BJ (cell line): ENCODE measurements around the gene TOPBP1. TPM values are rescaled to one million over a fixed set of nuclear protein-coding genes. Genes with fewer than 3 reads are reported as not detected.
A peak's percentile ranks its signal among the peaks of the same experiment; 100 is the strongest.

Experiments
- CTCF ChIA-PET: fragments of 350-600 bp; formaldehyde crosslinking; extraction: SDS; loops from one replicate; lab custom pipeline; 2021; ENCODE audit warnings: antibody characterized with exemption, inconsistent platforms; lab: Yijun Ruan, JAX
- POLR2A ChIA-PET: fragments of 300-600 bp; sonication (Branson Sonifier 250); formaldehyde crosslinking; extraction: SDS; loops from one replicate; lab custom pipeline; 2021; ENCODE audit warnings: antibody characterized with exemption; lab: Charles Lee
- DNase-seq: peaks from one replicate; pipeline ENCODE4 v3.0.0-alpha.2; 2011; ENCODE audit warnings: low read depth
- H3K27me3 ChIP-seq: 2 replicates; pipeline ENCODE4 v1.6.0; 2011; ENCODE audit warnings: low read length; ENCODE audit not compliant: control insufficient read depth, insufficient read depth
- H3K36me3 ChIP-seq: 2 replicates; pipeline ENCODE4 v1.5.1; 2011; ENCODE audit warnings: low read length; ENCODE audit not compliant: control insufficient read depth, insufficient read depth
- H3K4me3 ChIP-seq: 2 replicates; pipeline ENCODE4 v1.5.1; 2011; ENCODE audit warnings: low read depth, mild to moderate bottlenecking, control low read depth, low read length
- polyA plus RNA-seq: library from polyadenylated mRNA; depleted of rRNA; stranded (reverse); fragments of >200 nt; gene quantifications from 2 replicates; pipeline ENCODE4 v1.2.3, GENCODE V29; 2011
- TF ChIP-seq, protein P1 (sequence below): IDR thresholded peaks from 2 replicates; pipeline ENCODE4 v1.5.1; 2011; ENCODE audit warnings: low read depth, mild to moderate bottlenecking, control low read depth, inconsistent platforms, low read length, moderate library complexity; ENCODE audit not compliant: insufficient read depth

Gene TOPBP1
- polyA plus RNA-seq, 1 experiment = 18.9 TPM

DNA sequence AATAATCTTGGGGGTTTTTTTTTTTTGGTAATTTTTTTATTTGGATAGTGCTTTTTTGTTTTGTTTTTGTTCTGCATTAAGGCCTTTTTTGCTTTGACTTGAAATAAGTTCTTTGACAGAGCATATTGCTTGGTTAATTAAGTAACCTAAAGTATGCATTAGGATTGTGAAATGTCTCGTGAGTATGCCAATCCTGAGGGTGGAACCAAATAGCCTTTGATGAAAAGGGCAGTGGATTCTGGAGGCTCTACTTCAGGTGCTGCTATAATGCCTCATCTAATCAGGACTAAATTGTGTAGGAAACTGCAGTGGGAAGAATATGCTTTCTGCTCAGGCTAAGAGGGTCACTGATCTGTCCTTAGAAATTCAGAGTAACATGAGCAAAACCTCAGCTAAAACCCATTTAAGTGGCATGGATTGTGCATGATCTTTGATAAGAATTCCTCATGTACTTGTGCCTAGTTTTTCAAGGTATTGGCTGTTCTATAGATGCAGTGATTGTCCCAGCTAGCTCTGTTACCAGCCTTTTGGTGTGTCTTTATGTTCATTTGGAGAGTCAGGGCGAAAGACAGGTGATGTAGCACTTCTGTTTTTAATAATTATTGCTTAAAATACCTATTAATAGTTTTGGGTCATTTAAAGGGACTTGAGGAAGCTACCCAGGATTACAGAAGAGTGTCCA is 72.8 kb downstream of the TOPBP1 start:
- CTCF ChIA-PET = no interaction called here
- POLR2A ChIA-PET = no interaction called here
- no peak overlapping the region for H3K4me3 ChIP-seq
- TF ChIP-seq, protein P1, sequence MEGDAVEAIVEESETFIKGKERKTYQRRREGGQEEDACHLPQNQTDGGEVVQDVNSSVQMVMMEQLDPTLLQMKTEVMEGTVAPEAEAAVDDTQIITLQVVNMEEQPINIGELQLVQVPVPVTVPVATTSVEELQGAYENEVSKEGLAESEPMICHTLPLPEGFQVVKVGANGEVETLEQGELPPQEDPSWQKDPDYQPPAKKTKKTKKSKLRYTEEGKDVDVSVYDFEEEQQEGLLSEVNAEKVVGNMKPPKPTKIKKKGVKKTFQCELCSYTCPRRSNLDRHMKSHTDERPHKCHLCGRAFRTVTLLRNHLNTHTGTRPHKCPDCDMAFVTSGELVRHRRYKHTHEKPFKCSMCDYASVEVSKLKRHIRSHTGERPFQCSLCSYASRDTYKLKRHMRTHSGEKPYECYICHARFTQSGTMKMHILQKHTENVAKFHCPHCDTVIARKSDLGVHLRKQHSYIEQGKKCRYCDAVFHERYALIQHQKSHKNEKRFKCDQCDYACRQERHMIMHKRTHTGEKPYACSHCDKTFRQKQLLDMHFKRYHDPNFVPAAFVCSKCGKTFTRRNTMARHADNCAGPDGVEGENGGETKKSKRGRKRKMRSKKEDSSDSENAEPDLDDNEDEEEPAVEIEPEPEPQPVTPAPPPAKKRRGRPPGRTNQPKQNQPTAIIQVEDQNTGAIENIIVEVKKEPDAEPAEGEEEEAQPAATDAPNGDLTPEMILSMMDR = no peak
- no peaks in the 10 kb centered on the region for H3K27me3 ChIP-seq
- DNase-seq = no peak
- H3K36me3 ChIP-seq = peaks cover 9% of the 10 kb centered on the region

DNA sequence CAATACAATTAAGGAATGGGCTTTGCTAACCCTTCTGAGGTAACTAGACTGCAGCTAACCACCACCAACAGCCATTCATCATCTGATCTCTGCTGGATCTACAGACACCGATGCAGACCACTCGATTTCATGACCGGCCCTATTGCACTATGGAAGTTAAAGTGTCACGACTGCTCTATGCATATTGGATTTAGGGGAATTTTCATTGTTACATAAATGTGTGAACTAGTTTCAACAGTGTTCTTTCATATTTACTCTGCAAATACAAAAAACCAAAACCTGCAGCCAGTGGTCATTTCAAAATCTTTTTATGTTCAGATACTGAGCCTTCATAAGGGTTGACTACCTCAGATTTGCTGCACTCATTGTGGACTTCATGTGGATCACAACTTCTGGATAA is 73.7 kb downstream of the TOPBP1 start:
- no peak for DNase-seq
- POLR2A ChIA-PET = interaction anchor here (0.6 kb wide), 2 partner anchors 9 to 94 kb away, joined by 3 read pairs; no protein-coding TSS in a partner anchor
- TF ChIP-seq, protein P1 = no peak
- H3K27me3 ChIP-seq = no peaks in the 10 kb centered on the region
- CTCF ChIA-PET = interaction anchor here (0.6 to 1.2 kb wide), 4 partner anchors 9 to 131 kb away, joined by 3 to 5 read pairs (median 3); no protein-coding TSS in a partner anchor
- peaks cover 12% of the 10 kb centered on the region for H3K36me3 ChIP-seq
- H3K4me3 ChIP-seq = no peak overlapping the region

DNA sequence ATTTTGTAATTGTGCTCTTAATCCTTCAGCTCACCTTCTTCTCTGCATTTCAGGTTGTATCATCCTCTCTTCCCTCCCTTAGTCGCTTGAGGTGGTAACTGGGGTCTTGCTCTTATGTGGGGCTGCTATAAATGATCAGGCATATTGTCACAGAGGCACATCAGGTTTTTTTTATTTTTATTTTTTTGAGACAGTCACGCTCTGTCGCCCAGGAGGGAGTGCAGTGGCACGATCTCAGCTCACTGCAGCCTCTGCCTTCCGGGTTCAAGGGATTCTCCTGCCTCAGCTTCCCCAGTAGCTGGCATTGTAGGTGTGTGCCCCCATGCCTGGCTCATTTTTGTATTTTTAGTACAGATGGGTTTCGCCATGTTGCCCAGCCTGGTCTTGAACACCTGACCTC is 78.3 kb downstream of the TOPBP1 start:
- Histone ChIP-seq H3K27me3 (no peaks in the 10 kb centered on the region), H3K36me3 (peaks cover 13% of the 10 kb centered on the region), H3K4me3 (no peak overlapping the region)
- ChIA-PET POLR2A (no interaction called here), CTCF (no interaction called here)
- DNase-seq = no peak
- TF ChIP-seq, protein P1 = no peak

DNA sequence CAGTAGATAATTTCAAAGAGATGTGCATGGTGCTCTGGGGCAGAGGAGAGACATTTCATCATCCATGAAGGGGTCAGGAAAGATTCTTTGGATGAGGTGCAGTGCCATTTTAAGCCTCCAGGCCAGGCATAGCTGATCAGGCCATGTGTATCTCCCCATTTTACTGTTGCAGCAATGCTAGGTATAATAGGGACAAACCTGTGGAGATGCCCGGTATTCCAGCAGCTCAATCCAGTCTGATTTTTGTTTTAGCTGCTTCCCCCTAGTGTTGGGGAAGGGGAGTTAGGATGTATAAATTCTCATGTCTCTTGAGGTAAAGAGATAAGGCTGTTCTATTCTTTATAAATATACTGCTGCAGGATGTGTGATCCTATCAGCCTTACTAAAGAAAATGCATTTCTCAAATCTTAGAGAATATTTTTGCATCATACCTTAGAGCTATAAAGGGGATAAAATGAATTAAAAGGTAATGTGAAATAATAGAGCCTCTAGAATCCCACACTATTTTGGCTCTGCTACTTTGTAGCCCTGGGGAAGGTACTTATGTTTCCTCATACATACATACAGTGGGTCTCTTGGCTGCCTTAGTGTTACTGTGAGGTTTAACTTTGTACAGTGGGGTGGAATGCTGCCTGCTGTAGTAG is 83.1 kb downstream of the TOPBP1 start:
- Histone ChIP-seq H3K36me3 (peaks cover 10% of the 10 kb centered on the region), H3K4me3 (no peak overlapping the region), H3K27me3 (no peaks in the 10 kb centered on the region)
- TF ChIP-seq, protein P1 = peak; percentile 64
- no peak for DNase-seq
- ChIA-PET CTCF (interaction anchor here (0.7 to 3.2 kb wide), 15 partner anchors 7 to 124 kb away, joined by 3 to 22 read pairs (median 4); no protein-coding TSS in a partner anchor), POLR2A (no interaction called here)

DNA sequence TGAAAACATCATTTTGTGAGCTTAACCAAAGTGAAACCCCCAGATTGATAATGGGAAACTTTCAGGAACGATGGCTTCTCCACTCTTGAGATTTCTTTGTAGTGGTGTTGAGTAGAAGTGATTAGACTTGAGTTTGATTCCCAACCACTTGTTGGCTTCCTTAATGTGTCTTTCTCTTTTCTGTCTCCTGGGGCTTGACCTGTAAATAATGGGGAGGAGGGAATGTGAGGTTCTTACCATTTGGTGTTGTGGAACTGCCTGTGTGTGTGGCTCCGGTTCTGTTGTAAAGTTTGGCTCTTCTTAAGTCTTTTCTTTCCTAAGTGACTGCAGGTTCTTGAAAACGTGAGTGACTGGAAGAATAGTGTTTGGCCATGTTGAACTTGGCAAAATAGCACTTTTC is 85.6 kb downstream of the TOPBP1 start:
- ChIA-PET POLR2A (no interaction called here), CTCF (interaction anchor here (1.0 kb wide), 1 partner anchor 82 kb away, joined by 4 read pairs; no protein-coding TSS in a partner anchor)
- TF ChIP-seq, protein P1 = no peak
- Histone ChIP-seq H3K27me3 (no peaks in the 10 kb centered on the region), H3K36me3 (peaks cover 4% of the 10 kb centered on the region), H3K4me3 (peak overlapping the region; percentile 91)
- no peak for DNase-seq
